Measurements from ENCODE around the gene NRP1. TPM values are rescaled to one million over a fixed set of nuclear protein-coding genes. Genes with fewer than 3 reads are reported as not detected.

NRP1 gene
- total RNA-seq, 4 donors from 2014 or later: 40.4 to 123 (median 58.3) TPM

- DNase-seq: no peak
- Histone ChIP-seq H3K36me3 (no peaks in the 10 kb centered on the region), H3K27ac (no peak overlapping the region), H3K4me1 (no peaks in the 10 kb centered on the region), H3K4me3 (replicated peaks in 1 of 3) (no peak overlapping the region), H3K27me3 (no peaks in the 10 kb centered on the region), H3K9me3 (no peaks in the 10 kb centered on the region)
- TF ChIP-seq CTCF (IDR thresholded peaks at IDR 0.05): no peak
- no peak for TF ChIP-seq POLR2A (IDR thresholded peaks at IDR 0.05)
- WGBS, 2 donors: 91 to 93% methylated on average over 2 of the region's 2 CpGs
- intact Hi-C loops (cut with DNase I): no loop called here
These were observed 36.0 kb upstream of the NRP1 start for GRCh38 chr10:33370434-33370930.

DNA sequence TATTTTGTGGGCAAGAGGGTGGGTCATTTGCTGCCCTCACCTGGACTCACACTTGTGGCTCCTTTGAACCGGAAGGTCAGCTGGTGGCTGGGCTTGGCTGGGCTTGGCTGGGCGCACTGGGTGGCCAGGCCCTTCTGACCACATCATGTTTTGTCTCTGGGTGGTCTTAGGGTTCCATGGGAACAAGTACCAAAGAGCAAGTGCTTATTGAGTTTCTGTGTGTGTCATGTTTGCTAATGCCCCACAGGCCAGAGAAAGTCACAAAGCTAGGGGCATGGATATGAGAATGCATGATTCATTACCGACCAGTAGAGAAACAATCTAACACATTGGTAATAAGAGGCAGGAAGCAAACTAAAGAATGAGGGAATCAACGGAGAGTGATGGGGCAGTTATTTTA lies 33.6 kb upstream of the NRP1 start:
- Histone ChIP-seq H3K9me3 (no peaks in the 10 kb centered on the region), H3K27ac (no peak overlapping the region), H3K4me3 (replicated peaks in 1 of 3) (no peak overlapping the region), H3K27me3 (no peaks in the 10 kb centered on the region), H3K36me3 (no peaks in the 10 kb centered on the region), H3K4me1 (no peaks in the 10 kb centered on the region)
- intact Hi-C loops (cut with DNase I): no loop called here
- TF ChIP-seq CTCF (IDR thresholded peaks at IDR 0.05): no peak
- no peak for TF ChIP-seq POLR2A (IDR thresholded peaks at IDR 0.05)
- 90 to 92% methylated on average over 4 of the region's 4 CpGs for WGBS, 2 donors
- no peak for DNase-seq

DNA sequence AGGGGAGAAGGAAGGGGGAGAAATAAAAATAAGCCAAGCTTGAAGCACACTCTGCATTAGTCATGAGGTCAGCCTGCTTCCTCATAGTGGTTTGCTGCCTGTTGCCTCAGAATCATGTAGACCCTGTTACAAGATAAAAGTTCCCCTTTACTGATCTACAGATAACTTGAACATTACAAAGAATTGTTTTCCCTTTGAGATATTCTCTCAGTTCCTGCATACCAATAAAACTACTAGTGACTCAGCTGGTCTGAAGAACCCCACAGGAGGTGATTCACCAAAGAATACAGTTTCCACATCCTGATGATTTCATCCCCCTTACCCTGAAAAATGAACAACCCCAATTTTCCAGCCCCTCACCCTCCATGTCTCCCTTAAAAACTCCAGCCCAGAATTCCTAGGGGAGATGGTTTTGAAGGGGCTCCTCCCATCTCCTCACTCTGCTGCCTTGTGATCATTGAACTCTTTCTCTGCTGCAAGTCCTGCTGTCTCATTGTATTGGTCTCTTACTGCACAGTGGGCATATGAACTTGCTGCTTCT lies 31.5 kb upstream of the NRP1 start:
- H3K9me3 ChIP-seq: no peaks in the 10 kb centered on the region
- no peaks in the 10 kb centered on the region for H3K36me3 ChIP-seq
- H3K27me3 ChIP-seq: no peaks in the 10 kb centered on the region
- H3K4me3 ChIP-seq (replicated peaks in 1 of 3): no peak overlapping the region
- no peak for DNase-seq
- no peak for TF ChIP-seq POLR2A (IDR thresholded peaks at IDR 0.05)
- no peak for TF ChIP-seq CTCF (IDR thresholded peaks at IDR 0.05)
- intact Hi-C loops (cut with DNase I): no loop called here
- no peaks in the 10 kb centered on the region for H3K4me1 ChIP-seq
- no peak overlapping the region for H3K27ac ChIP-seq

- Histone ChIP-seq H3K4me3 (replicated peaks in 1 of 3) (no peak overlapping the region), H3K27me3 (no peaks in the 10 kb centered on the region), H3K9me3 (no peaks in the 10 kb centered on the region), H3K27ac (no peak overlapping the region), H3K36me3 (no peaks in the 10 kb centered on the region), H3K4me1 (no peaks in the 10 kb centered on the region)
- no peak for TF ChIP-seq CTCF (IDR thresholded peaks at IDR 0.05)
- TF ChIP-seq POLR2A (IDR thresholded peaks at IDR 0.05): no peak
- intact Hi-C loops (cut with DNase I): no loop called here
- DNase-seq: no peak
- 73 to 94% methylated on average over 1 of the region's 1 CpG for WGBS, 2 donors
These were observed 30.8 kb upstream of the NRP1 start for GRCh38 chr10:33365301-33365700.

DNA sequence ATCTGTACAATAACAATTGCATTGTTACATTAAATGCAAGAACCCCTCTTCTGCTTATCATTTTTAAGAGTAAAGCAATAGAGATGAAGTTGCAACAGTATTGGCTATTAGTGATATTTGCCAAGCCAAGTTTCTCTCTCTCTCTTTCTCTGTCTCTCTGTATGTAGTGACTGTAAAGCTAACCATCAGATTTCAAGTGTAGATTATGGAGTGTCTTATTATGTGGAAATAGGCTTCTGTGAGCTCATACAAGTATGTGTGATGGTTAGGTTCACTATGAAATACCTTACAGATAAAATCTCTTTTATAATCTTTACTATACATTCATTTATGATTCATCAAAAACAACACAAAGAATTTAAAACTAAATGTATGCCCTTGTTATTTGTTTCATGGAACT lies 28.6 kb upstream of the NRP1 start:
- H3K4me1 ChIP-seq: no peaks in the 10 kb centered on the region
- no peak overlapping the region for H3K27ac ChIP-seq
- H3K9me3 ChIP-seq: no peaks in the 10 kb centered on the region
- no peak overlapping the region for H3K4me3 ChIP-seq (replicated peaks in 1 of 3)
- no peaks in the 10 kb centered on the region for H3K36me3 ChIP-seq
- intact Hi-C loops (cut with DNase I): no loop called here
- H3K27me3 ChIP-seq: no peaks in the 10 kb centered on the region
- TF ChIP-seq POLR2A (IDR thresholded peaks at IDR 0.05) (no peak), CTCF (IDR thresholded peaks at IDR 0.05) (no peak)
- DNase-seq: no peak
